HepG2 (cell line): ENCODE measurements around the gene PREP. TPM values are rescaled to one million over a fixed set of nuclear protein-coding genes. Genes with fewer than 3 reads are reported as not detected.

Experiments
- ELF1 ChIP-seq: sonication (generic); formaldehyde crosslinking; IDR thresholded peaks from 2 replicates; pipeline ENCODE4 v1.4.0; 2020; ENCODE audit warnings: missing genetic modification reagents
- MEF2D ChIP-seq: sonication (generic); formaldehyde crosslinking; IDR thresholded peaks from 2 replicates; pipeline ENCODE4 v1.5.1; 2020; ENCODE audit warnings: mild to moderate bottlenecking, missing genetic modification reagents
- PCBP2 ChIP-seq: fragments of 200-400 bp; formaldehyde crosslinking; optimal IDR thresholded peaks from 2 replicates; pipeline ENCODE3; 2018; ENCODE audit warnings: low read length, low read depth; ENCODE audit not compliant: poor library complexity, severe bottlenecking
- SYNCRIP ChIP-seq: fragments of 200-400 bp; formaldehyde crosslinking; IDR thresholded peaks from 2 replicates; pipeline ENCODE4 v1.6.1; 2018; ENCODE audit warnings: mild to moderate bottlenecking, low read depth, low read length; ENCODE audit not compliant: insufficient read depth
- ZBTB20 ChIP-seq: sonication (generic); formaldehyde crosslinking; IDR thresholded peaks from 2 replicates; pipeline ENCODE4 v1.8.1; 2023; ENCODE audit warnings: missing genetic modification reagents, low read depth, mild to moderate bottlenecking, borderline replicate concordance
- ZNF460 ChIP-seq: sonication (generic); formaldehyde crosslinking; IDR thresholded peaks from 2 replicates; pipeline ENCODE4 v1.5.1; 2020; ENCODE audit warnings: missing genetic modification reagents, mild to moderate bottlenecking, borderline replicate concordance
- polyA plus RNA-seq, 8 experiments: library from polyadenylated mRNA; depleted of rRNA in 3 of 8; stranded (reverse) in 7 of 8; unstranded in 1 of 8; fragments of >200 nt; fragmentation: Illumina TruSeq in 4 of 8; extraction: Trizol in 4 of 8; gene quantifications; 2 replicates each; pipeline versions ENCODE4 v1.2.1 to v1.2.3, GENCODE V29; 2011 to 2016; ENCODE audit warnings: low read depth in 4 of 8, missing spikeins in 1 of 8, mixed read lengths in 1 of 8; ENCODE audit not compliant: insufficient read depth in 1 of 8
- total RNA-seq, 5 experiments: library from RNA; depleted of rRNA; stranded (reverse); fragments of >200 nt; fragmentation: Illumina TruSeq; extraction: Trizol; gene quantifications; 2 replicates each; pipeline ENCODE4 v1.2.3, GENCODE V29; 2016; ENCODE audit warnings: low read depth in 1 of 5
- TF ChIP-seq, protein P1 (sequence below): sonication (generic); formaldehyde crosslinking; IDR thresholded peaks from 2 replicates; pipeline ENCODE4 v1.9.0; 2021; ENCODE audit warnings: mild to moderate bottlenecking, missing genetic modification reagents
- TF ChIP-seq, protein P2 (sequence below): IDR thresholded peaks from 2 replicates; pipeline ENCODE4 v1.6.1; 2016; ENCODE audit warnings: missing biosample characterization, missing genetic modification reagents, low read depth
- TF ChIP-seq, protein P3 (sequence below): IDR thresholded peaks from 2 replicates; pipeline ENCODE4 v1.6.1; 2016; ENCODE audit warnings: missing compliant biosample characterization, missing genetic modification reagents, borderline replicate concordance
- TF ChIP-seq, protein P4 (sequence below): sonication (generic); formaldehyde crosslinking; IDR thresholded peaks from 2 replicates; pipeline ENCODE4 v1.4.0; 2020; ENCODE audit warnings: mild to moderate bottlenecking, missing genetic modification reagents

The PREP gene
- total and polyA plus RNA-seq, 2 of the 13 experiments (the other 11 are each of a cell fraction or from before 2014, with no cell fraction given): 12.6 to 15.9 TPM

DNA sequence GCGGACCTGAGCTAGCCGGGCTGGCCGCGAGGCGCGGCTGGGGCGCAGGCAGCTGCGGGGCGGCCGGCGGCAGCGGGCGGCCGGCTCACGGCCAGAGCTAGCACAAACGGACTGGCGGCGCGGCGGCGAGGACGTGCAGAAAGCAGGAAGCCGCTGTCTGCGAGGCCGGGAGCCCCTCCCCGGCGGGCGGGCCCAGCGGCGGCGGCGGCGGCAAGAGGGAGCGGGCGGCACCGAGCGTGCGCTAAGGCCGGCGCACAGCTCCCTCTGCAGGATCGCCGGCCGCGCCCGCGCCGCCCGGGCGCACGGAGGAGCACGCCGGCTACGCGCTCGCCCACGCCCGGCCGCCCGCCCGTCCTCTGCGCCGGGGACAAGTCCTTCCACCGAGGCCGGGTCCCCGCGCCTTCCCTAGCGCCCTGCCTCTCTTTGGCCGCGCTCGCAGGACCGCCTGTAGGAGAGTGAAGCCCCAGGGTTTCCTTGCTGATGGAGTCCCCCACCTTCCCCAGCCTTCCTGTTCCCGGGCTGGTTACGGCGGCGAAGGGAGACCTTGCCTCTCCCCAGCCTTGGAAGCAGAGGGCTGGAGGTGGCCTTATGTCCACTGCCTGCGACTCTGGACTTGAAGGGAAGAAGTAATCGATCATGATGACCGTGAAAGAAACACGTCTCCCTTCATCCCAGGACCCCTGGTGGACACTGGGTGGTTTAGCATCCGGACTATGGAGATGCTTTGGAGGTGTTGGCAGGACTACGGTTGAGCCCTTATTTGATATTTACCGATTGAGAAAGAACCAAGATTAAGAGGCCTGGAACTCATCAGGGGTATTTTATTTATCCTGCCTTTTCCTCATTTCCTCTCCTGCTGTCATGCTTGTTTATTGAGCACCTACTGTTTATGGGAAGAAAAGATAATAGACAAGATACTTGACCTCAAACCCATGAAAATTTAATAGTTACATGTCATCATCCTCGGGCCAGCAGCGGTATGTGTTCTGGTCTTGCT lies at the start of gene PREP (continued):
- TF ChIP-seq, protein P1, sequence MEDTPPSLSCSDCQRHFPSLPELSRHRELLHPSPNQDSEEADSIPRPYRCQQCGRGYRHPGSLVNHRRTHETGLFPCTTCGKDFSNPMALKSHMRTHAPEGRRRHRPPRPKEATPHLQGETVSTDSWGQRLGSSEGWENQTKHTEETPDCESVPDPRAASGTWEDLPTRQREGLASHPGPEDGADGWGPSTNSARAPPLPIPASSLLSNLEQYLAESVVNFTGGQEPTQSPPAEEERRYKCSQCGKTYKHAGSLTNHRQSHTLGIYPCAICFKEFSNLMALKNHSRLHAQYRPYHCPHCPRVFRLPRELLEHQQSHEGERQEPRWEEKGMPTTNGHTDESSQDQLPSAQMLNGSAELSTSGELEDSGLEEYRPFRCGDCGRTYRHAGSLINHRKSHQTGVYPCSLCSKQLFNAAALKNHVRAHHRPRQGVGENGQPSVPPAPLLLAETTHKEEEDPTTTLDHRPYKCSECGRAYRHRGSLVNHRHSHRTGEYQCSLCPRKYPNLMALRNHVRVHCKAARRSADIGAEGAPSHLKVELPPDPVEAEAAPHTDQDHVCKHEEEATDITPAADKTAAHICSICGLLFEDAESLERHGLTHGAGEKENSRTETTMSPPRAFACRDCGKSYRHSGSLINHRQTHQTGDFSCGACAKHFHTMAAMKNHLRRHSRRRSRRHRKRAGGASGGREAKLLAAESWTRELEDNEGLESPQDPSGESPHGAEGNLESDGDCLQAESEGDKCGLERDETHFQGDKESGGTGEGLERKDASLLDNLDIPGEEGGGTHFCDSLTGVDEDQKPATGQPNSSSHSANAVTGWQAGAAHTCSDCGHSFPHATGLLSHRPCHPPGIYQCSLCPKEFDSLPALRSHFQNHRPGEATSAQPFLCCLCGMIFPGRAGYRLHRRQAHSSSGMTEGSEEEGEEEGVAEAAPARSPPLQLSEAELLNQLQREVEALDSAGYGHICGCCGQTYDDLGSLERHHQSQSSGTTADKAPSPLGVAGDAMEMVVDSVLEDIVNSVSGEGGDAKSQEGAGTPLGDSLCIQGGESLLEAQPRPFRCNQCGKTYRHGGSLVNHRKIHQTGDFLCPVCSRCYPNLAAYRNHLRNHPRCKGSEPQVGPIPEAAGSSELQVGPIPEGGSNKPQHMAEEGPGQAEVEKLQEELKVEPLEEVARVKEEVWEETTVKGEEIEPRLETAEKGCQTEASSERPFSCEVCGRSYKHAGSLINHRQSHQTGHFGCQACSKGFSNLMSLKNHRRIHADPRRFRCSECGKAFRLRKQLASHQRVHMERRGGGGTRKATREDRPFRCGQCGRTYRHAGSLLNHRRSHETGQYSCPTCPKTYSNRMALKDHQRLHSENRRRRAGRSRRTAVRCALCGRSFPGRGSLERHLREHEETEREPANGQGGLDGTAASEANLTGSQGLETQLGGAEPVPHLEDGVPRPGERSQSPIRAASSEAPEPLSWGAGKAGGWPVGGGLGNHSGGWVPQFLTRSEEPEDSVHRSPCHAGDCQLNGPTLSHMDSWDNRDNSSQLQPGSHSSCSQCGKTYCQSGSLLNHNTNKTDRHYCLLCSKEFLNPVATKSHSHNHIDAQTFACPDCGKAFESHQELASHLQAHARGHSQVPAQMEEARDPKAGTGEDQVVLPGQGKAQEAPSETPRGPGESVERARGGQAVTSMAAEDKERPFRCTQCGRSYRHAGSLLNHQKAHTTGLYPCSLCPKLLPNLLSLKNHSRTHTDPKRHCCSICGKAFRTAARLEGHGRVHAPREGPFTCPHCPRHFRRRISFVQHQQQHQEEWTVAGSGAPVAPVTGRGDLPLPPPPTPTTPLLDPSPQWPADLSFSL: no peak
- TF ChIP-seq, protein P2, sequence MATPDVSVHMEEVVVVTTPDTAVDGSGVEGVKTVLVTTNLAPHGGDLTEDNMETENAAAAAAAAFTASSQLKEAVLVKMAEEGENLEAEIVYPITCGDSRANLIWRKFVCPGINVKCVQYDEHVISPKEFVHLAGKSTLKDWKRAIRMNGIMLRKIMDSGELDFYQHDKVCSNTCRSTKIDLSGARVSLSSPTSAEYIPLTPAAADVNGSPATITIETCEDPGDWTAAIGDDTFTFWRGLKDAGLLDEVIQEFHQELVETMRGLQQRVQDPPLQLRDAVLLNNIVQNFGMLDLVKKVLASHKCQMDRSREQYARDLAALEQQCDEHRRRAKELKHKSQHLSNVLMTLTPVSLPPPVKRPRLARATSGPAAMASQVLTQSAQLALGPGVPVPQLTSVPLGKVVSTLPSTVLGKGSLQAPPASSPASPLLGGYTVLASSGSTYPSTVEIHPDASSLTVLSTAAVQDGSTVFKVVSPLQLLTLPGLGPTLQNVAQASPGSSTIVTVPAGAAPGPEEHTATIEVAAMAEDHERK (CRISPR knock-in tag): no peak
- no peak for TF ChIP-seq MEF2D (CRISPR knock-in tag)
- no peak for TF ChIP-seq ELF1 (CRISPR knock-in tag)
- no peak for TF ChIP-seq ZBTB20 (CRISPR knock-in tag)
- no peak for TF ChIP-seq ZNF460 (CRISPR knock-in tag)
- no peak for TF ChIP-seq PCBP2
- TF ChIP-seq, protein P3, sequence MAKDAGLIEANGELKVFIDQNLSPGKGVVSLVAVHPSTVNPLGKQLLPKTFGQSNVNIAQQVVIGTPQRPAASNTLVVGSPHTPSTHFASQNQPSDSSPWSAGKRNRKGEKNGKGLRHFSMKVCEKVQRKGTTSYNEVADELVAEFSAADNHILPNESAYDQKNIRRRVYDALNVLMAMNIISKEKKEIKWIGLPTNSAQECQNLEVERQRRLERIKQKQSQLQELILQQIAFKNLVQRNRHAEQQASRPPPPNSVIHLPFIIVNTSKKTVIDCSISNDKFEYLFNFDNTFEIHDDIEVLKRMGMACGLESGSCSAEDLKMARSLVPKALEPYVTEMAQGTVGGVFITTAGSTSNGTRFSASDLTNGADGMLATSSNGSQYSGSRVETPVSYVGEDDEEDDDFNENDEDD (CRISPR knock-in tag): peak; percentile 43; the same call in 1 of the 2 replicates
- TF ChIP-seq SYNCRIP: no peak
- TF ChIP-seq, protein P4, sequence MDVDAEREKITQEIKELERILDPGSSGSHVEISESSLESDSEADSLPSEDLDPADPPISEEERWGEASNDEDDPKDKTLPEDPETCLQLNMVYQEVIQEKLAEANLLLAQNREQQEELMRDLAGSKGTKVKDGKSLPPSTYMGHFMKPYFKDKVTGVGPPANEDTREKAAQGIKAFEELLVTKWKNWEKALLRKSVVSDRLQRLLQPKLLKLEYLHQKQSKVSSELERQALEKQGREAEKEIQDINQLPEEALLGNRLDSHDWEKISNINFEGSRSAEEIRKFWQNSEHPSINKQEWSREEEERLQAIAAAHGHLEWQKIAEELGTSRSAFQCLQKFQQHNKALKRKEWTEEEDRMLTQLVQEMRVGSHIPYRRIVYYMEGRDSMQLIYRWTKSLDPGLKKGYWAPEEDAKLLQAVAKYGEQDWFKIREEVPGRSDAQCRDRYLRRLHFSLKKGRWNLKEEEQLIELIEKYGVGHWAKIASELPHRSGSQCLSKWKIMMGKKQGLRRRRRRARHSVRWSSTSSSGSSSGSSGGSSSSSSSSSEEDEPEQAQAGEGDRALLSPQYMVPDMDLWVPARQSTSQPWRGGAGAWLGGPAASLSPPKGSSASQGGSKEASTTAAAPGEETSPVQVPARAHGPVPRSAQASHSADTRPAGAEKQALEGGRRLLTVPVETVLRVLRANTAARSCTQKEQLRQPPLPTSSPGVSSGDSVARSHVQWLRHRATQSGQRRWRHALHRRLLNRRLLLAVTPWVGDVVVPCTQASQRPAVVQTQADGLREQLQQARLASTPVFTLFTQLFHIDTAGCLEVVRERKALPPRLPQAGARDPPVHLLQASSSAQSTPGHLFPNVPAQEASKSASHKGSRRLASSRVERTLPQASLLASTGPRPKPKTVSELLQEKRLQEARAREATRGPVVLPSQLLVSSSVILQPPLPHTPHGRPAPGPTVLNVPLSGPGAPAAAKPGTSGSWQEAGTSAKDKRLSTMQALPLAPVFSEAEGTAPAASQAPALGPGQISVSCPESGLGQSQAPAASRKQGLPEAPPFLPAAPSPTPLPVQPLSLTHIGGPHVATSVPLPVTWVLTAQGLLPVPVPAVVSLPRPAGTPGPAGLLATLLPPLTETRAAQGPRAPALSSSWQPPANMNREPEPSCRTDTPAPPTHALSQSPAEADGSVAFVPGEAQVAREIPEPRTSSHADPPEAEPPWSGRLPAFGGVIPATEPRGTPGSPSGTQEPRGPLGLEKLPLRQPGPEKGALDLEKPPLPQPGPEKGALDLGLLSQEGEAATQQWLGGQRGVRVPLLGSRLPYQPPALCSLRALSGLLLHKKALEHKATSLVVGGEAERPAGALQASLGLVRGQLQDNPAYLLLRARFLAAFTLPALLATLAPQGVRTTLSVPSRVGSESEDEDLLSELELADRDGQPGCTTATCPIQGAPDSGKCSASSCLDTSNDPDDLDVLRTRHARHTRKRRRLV: no peak
